Naive thymus-derived CD4-positive, alpha-beta T cell (primary cell): Measurements from ENCODE around the gene NR1H2. TPM values are rescaled to one million over a fixed set of nuclear protein-coding genes. Genes with fewer than 3 reads are reported as not detected.

Source experiments
- ATAC-seq: fragments of 150-1000 bp; cut with Tn5 transposase; 2 replicates; pipeline ENCODE4 v1.10.0; 2021; ENCODE audit warnings: mild to moderate bottlenecking, moderate library complexity
- CTCF ChIA-PET: fragments of 350-600 bp; sonication (Branson Sonifier 250); formaldehyde crosslinking; loops from one replicate; lab custom pipeline; 2021; ENCODE audit warnings: antibody characterized with exemption; lab: Charles Lee
- POLR2A ChIA-PET: fragments of 350-600 bp; sonication (Branson Sonifier 250); formaldehyde crosslinking; loops from one replicate; lab custom pipeline; 2021; ENCODE audit warnings: antibody characterized with exemption, inconsistent platforms; lab: Charles Lee
- DNase-seq, 9 donors: peaks; one replicate each; pipeline versions ENCODE4 v3.0.0 to v3.0.0-alpha.2; 2020 to 2022; ENCODE audit warnings: mixed read lengths in 1 of 9
- H3K27ac ChIP-seq: one replicate; pipeline ENCODE4 v1.7.0; 2013; ENCODE audit warnings: mild to moderate bottlenecking, low read depth, low read length, moderate library complexity
- H3K27me3 ChIP-seq, 2 donors: one replicate each; pipeline ENCODE4 v1.7.0; 2013; ENCODE audit warnings: low read length in 2 of 2, mild to moderate bottlenecking in 2 of 2, moderate library complexity in 2 of 2; ENCODE audit not compliant: control insufficient read depth in 2 of 2, insufficient read depth in 2 of 2
- H3K36me3 ChIP-seq, 3 experiments: 1 replicate in 2 of 3; 2 replicates in 1 of 3; pipeline ENCODE4 v1.7.0; 2013; ENCODE audit warnings: low read length in 3 of 3, mild to moderate bottlenecking in 3 of 3, moderate library complexity in 1 of 3; ENCODE audit not compliant: insufficient read depth in 3 of 3, control insufficient read depth in 2 of 3
- H3K4me1 ChIP-seq, 2 donors: one replicate each; pipeline ENCODE4 v1.7.0; 2013; ENCODE audit warnings: low read length in 2 of 2, mild to moderate bottlenecking in 2 of 2, moderate library complexity in 1 of 2; ENCODE audit not compliant: control insufficient read depth in 2 of 2, insufficient read depth in 2 of 2
- H3K4me3 ChIP-seq: 2 replicates; pipeline ENCODE4 v1.7.0; 2013; ENCODE audit warnings: mild to moderate bottlenecking, low read length
- H3K9me3 ChIP-seq, 3 experiments: 1 replicate in 2 of 3; 2 replicates in 1 of 3; pipeline ENCODE4 v1.7.0; 2013; ENCODE audit warnings: low read length in 3 of 3; ENCODE audit not compliant: control insufficient read depth in 2 of 3
- H3K27ac Mint-ChIP-seq, 9 donors: one replicate each; pipeline ENCODE4 v1.8.0; 2020 to 2022; ENCODE audit warnings: mixed read lengths in 9 of 9, mild to moderate bottlenecking in 8 of 9, moderate library complexity in 5 of 9, inconsistent platforms in 2 of 9
- H3K27me3 Mint-ChIP-seq, 5 donors: one replicate each; pipeline ENCODE4 v1.8.0; 2021 to 2022; ENCODE audit warnings: mixed read lengths in 5 of 5, mild to moderate bottlenecking in 1 of 5
- H3K36me3 Mint-ChIP-seq, 5 donors: one replicate each; pipeline ENCODE4 v1.8.0; 2020 to 2022; ENCODE audit warnings: mixed read lengths in 5 of 5, mild to moderate bottlenecking in 3 of 5, inconsistent platforms in 1 of 5
- H3K4me1 Mint-ChIP-seq, 7 donors: one replicate each; pipeline ENCODE4 v1.8.0; 2020 to 2022; ENCODE audit warnings: mixed read lengths in 7 of 7, mild to moderate bottlenecking in 3 of 7, inconsistent platforms in 1 of 7
- H3K4me3 Mint-ChIP-seq, 10 donors: one replicate each; pipeline ENCODE4 v1.8.0; 2020 to 2022; ENCODE audit warnings: mild to moderate bottlenecking in 10 of 10, mixed read lengths in 10 of 10, moderate library complexity in 6 of 10, inconsistent platforms in 2 of 10
- H3K9me3 Mint-ChIP-seq, 11 donors: one replicate each; pipeline ENCODE4 v1.8.0; 2020 to 2022; ENCODE audit warnings: mixed read lengths in 11 of 11, mild to moderate bottlenecking in 4 of 11, inconsistent platforms in 1 of 11, moderate library complexity in 1 of 11
- intact Hi-C, 2 donors: fragments of 100-400 bp; cut with micrococcal nuclease; formaldehyde crosslinking; loops; one replicate each; pipeline ENCODE4 v1.15.1; 2023
- polyA plus RNA-seq, 2 donors: library from polyadenylated mRNA; unstranded; fragments of 300-500 nt; fragmentation: Illumina TruSeq; gene quantifications; one replicate each; pipeline ENCODE4 v1.2.3, GENCODE V29; 2021
- total RNA-seq, 6 experiments: library from RNA in 5 of 6; stranded (reverse) in 5 of 6; gene quantifications; 1 replicate in 5 of 6; 2 replicates in 1 of 6; pipeline ENCODE4 v1.2.3 and lab custom pipeline; 2021 to 2026

The NR1H2 gene
- total and polyA plus RNA-seq, 7 experiments from 2014 or later: 66.6 to 284 (median 114) TPM

- ChIA-PET POLR2A (no interaction called here), CTCF (no interaction called here)
- intact Hi-C loops: no loop called here
- no peak overlapping the region for H3K27ac ChIP-seq
- H3K27ac Mint-ChIP-seq: no peak overlapping the region
- H3K36me3 ChIP-seq: no peaks in the 10 kb centered on the region
- peaks cover 0 to 3% (median 0%) of the 10 kb centered on the region in 11 donors for H3K9me3 Mint-ChIP-seq
- H3K9me3 ChIP-seq: no peaks in the 10 kb centered on the region
- peaks cover 11 to 16% (median 13%) of the 10 kb centered on the region in 7 donors for H3K4me1 Mint-ChIP-seq
- peaks cover 8 to 34% (median 23%) of the 10 kb centered on the region in 5 donors for H3K27me3 Mint-ChIP-seq
- H3K36me3 Mint-ChIP-seq: peaks cover 0 to 10% (median 4%) of the 10 kb centered on the region in 5 donors
- no peak overlapping the region for H3K4me3 ChIP-seq
- no peaks in the 10 kb centered on the region for H3K27me3 ChIP-seq
- ATAC-seq: no peak
- no peak overlapping the region for H3K4me3 Mint-ChIP-seq
- no peak for DNase-seq
- peaks cover 0 to 5% of the 10 kb centered on the region in 2 donors for H3K4me1 ChIP-seq
Observed at GRCh38 chr19:50423279-50424113, 47.2 kb downstream of the NR1H2 start.

- Histone ChIP-seq H3K9me3 (no peaks in the 10 kb centered on the region), H3K4me1 (peaks cover 0 to 6% of the 10 kb centered on the region in 2 donors), H3K27me3 (no peaks in the 10 kb centered on the region), H3K27ac (no peak overlapping the region), H3K36me3 (no peaks in the 10 kb centered on the region), H3K4me3 (no peak overlapping the region)
- ChIA-PET CTCF (no interaction called here), POLR2A (no interaction called here)
- Mint-ChIP-seq H3K9me3 (no peaks in the 10 kb centered on the region), H3K27ac (no peak overlapping the region), H3K27me3 (peaks cover 8 to 15% (median 9%) of the 10 kb centered on the region in 5 donors), H3K4me3 (no peak overlapping the region), H3K4me1 (peaks cover 0 to 8% (median 5%) of the 10 kb centered on the region in 7 donors), H3K36me3 (peaks cover 0 to 4% (median 0%) of the 10 kb centered on the region in 5 donors)
- no peak for ATAC-seq
- intact Hi-C loops: no loop called here
- no peak for DNase-seq
Observed at GRCh38 chr19:50425581-50425980, 49.3 kb downstream of the NR1H2 start.

- Mint-ChIP-seq H3K27ac (peak overlapping the region in 2 of 9 donors; percentile 62 to 72), H3K4me1 (peaks cover 0 to 18% (median 16%) of the 10 kb centered on the region in 7 donors), H3K27me3 (peaks cover 0 to 12% (median 5%) of the 10 kb centered on the region in 5 donors), H3K36me3 (no peaks in the 10 kb centered on the region), H3K9me3 (no peaks in the 10 kb centered on the region), H3K4me3 (peak overlapping the region in 8 of 10 donors; percentile 53 to 80 (median 74))
- peak overlapping the region; percentile 46 for H3K27ac ChIP-seq
- intact Hi-C loops: no loop called here
- H3K4me1 ChIP-seq: peaks cover 0 to 12% of the 10 kb centered on the region in 2 donors
- no peaks in the 10 kb centered on the region for H3K36me3 ChIP-seq
- peak overlapping the region; percentile 27 for H3K4me3 ChIP-seq
- DNase-seq (no peak), ATAC-seq (no peak)
- ChIA-PET POLR2A (interaction anchor here (0.6 to 0.8 kb wide), 3 partner anchors 10 to 835 kb away, joined by 3 read pairs; no protein-coding TSS in a partner anchor), CTCF (interaction anchor here (0.7 to 0.8 kb wide), 2 partner anchors 70 to 494 kb away, joined by 3 read pairs; no protein-coding TSS in a partner anchor)
- H3K27me3 ChIP-seq: no peaks in the 10 kb centered on the region
- H3K9me3 ChIP-seq: no peaks in the 10 kb centered on the region
Observed at GRCh38 chr19:50427318-50427925, 51.2 kb downstream of the NR1H2 start.

GRCh38 chr19:50427997-50428425 is 51.8 kb downstream of the NR1H2 start:
- peak overlapping the region; percentile 46 for H3K27ac ChIP-seq
- peak overlapping the region; percentile 53 to 80 (median 74) for H3K4me3 Mint-ChIP-seq
- peak overlapping the region in 2 of 9 donors; percentile 12 to 72 for H3K27ac Mint-ChIP-seq
- peaks cover 0 to 12% of the 10 kb centered on the region in 2 donors for H3K4me1 ChIP-seq
- no peaks in the 10 kb centered on the region for H3K9me3 ChIP-seq
- no peaks in the 10 kb centered on the region for H3K27me3 ChIP-seq
- H3K4me3 ChIP-seq: peak overlapping the region; percentile 27
- DNase-seq (peak; percentile 30 to 70 (median 49)), ATAC-seq (peak; percentile 62)
- intact Hi-C loops: no loop called here
- H3K9me3 Mint-ChIP-seq: no peaks in the 10 kb centered on the region
- H3K4me1 Mint-ChIP-seq: peaks cover 0 to 20% (median 16%) of the 10 kb centered on the region in 7 donors
- H3K36me3 Mint-ChIP-seq: no peaks in the 10 kb centered on the region
- H3K36me3 ChIP-seq: no peaks in the 10 kb centered on the region
- H3K27me3 Mint-ChIP-seq: peaks cover 0 to 15% (median 8%) of the 10 kb centered on the region in 5 donors
- ChIA-PET POLR2A (interaction anchor here (0.6 to 0.8 kb wide), 2 partner anchors 9 to 304 kb away, joined by 3 read pairs; no protein-coding TSS in a partner anchor), CTCF (interaction anchor here (0.8 kb wide), 1 partner anchor 71 kb away, joined by 3 read pairs; no protein-coding TSS in a partner anchor)

GRCh38 chr19:50428772-50429463 is 52.7 kb downstream of the NR1H2 start:
- ChIA-PET CTCF (no interaction called here), POLR2A (no interaction called here)
- intact Hi-C loops: no loop called here
- H3K4me3 ChIP-seq: no peak overlapping the region
- no peaks in the 10 kb centered on the region for H3K36me3 Mint-ChIP-seq
- no peaks in the 10 kb centered on the region for H3K27me3 ChIP-seq
- ATAC-seq (no peak), DNase-seq (no peak)
- H3K4me1 Mint-ChIP-seq: peaks cover 0 to 23% (median 16%) of the 10 kb centered on the region in 7 donors
- H3K4me3 Mint-ChIP-seq: peak overlapping the region in 9 of 10 donors; percentile 55 to 80 (median 72)
- H3K9me3 ChIP-seq: no peaks in the 10 kb centered on the region
- H3K36me3 ChIP-seq: no peaks in the 10 kb centered on the region
- no peak overlapping the region for H3K27ac ChIP-seq
- H3K9me3 Mint-ChIP-seq: no peaks in the 10 kb centered on the region
- peaks cover 0 to 12% of the 10 kb centered on the region in 2 donors for H3K4me1 ChIP-seq
- H3K27me3 Mint-ChIP-seq: peaks cover 0 to 19% (median 11%) of the 10 kb centered on the region in 5 donors
- peak overlapping the region in 4 of 9 donors; percentile 68 to 73 (median 70) for H3K27ac Mint-ChIP-seq

- ChIA-PET CTCF (no interaction called here), POLR2A (no interaction called here)
- DNase-seq (no peak), ATAC-seq (no peak)
- intact Hi-C loops: loop anchor here (1.0 to 5.0 kb wide), 7 partner anchors 30 to 80 kb away; partner anchors contain the start of genes EMC10 (in 2 of the 2), GARIN5A (in 2 of the 2), JOSD2 (in 2 of the 2) and POLD1 (in 2 of the 2)
- Histone ChIP-seq H3K27me3 (no peaks in the 10 kb centered on the region), H3K9me3 (no peaks in the 10 kb centered on the region), H3K4me1 (peaks cover 0 to 12% of the 10 kb centered on the region in 2 donors), H3K36me3 (no peaks in the 10 kb centered on the region), H3K4me3 (peak overlapping the region; percentile 61), H3K27ac (peak overlapping the region; percentile 73)
- Mint-ChIP-seq H3K27ac (peak overlapping the region in 8 of 9 donors; percentile 52 to 92 (median 86)), H3K4me3 (peak overlapping the region; percentile 87 to 100 (median 92)), H3K27me3 (peaks cover 0 to 19% (median 12%) of the 10 kb centered on the region in 5 donors), H3K4me1 (peaks cover 0 to 23% (median 16%) of the 10 kb centered on the region in 7 donors), H3K36me3 (no peaks in the 10 kb centered on the region), H3K9me3 (no peaks in the 10 kb centered on the region)
Observed at GRCh38 chr19:50430888-50431342, 54.7 kb downstream of the NR1H2 start.
